Motor neuron (in vitro differentiated cells): ENCODE results near the gene EXOC2. TPM values are rescaled to one million over a fixed set of nuclear protein-coding genes. Genes with fewer than 3 reads are reported as not detected.
A peak's percentile ranks its signal among the peaks of the same experiment; 100 is the strongest.
"Not testable (repeated sequence)": the region's sequence is repeated elsewhere in the genome, so short reads cannot be mapped to it uniquely, and the experiment has no call there.

ENCODE experiments used
- ATAC-seq, 8 experiments: fragments of 200-7000 bp; cut with Tn5 transposase; replicated peaks in 6 of 8; 2 replicates each; pipeline ENCODE4 v1.8.0; 2021; ENCODE audit warnings: mild to moderate bottlenecking in 8 of 8, moderate library complexity in 8 of 8
- H3K27ac ChIP-seq, 2 donors: fragments of 250-450 bp; sonication (Bioruptor Pico); 2 replicates each; pipeline ENCODE4 v1.9.0; 2021; ENCODE audit warnings: antibody characterized with exemption in 2 of 2, mild to moderate bottlenecking in 2 of 2, moderate library complexity in 1 of 2
- H3K4me1 ChIP-seq, 2 donors: fragments of 250-450 bp; sonication (Bioruptor Pico); replicated peaks in 1 of 2; 2 replicates each; pipeline ENCODE4 v1.6.1; 2021; ENCODE audit warnings: antibody characterized with exemption in 2 of 2, mild to moderate bottlenecking in 2 of 2, moderate library complexity in 1 of 2
- H3K4me3 ChIP-seq, 5 donors: fragments of 250-450 bp; sonication (Bioruptor Pico); 2 replicates each; pipeline ENCODE4 v1.9.0; 2021; ENCODE audit warnings: antibody characterized with exemption in 5 of 5, mild to moderate bottlenecking in 5 of 5, moderate library complexity in 4 of 5
- WGBS, 10 experiments: fragments of 450-650 bp; shearing (Covaris generic); methylation state at CpG; one replicate each; pipeline ENCODE4 v1.0.0; 2022; 5-methylcytosine and 5-hydroxymethylcytosine counted together
- in situ Hi-C, 9 experiments: fragments of 400-800 bp; cut with MboI; loops; one replicate each; pipeline ENCODE4 v1.15.0; 2021; ENCODE audit warnings: low sequenced_read_pairs in 9 of 9, low pct_unique_long_range_greater_than_20kb in 2 of 9; ENCODE audit not compliant: unreplicated experiment in 9 of 9
- total RNA-seq, 8 experiments: library from RNA; unstranded; fragments of 300-600 nt; gene quantifications; 2 replicates each; pipeline versions ENCODE4 v1.2.3 to v1.2.4, GENCODE V29; 2022

Gene EXOC2
- total RNA-seq, 8 experiments from 2014 or later, result 18.0 to 40.8 (median 20.9) TPM

DNA sequence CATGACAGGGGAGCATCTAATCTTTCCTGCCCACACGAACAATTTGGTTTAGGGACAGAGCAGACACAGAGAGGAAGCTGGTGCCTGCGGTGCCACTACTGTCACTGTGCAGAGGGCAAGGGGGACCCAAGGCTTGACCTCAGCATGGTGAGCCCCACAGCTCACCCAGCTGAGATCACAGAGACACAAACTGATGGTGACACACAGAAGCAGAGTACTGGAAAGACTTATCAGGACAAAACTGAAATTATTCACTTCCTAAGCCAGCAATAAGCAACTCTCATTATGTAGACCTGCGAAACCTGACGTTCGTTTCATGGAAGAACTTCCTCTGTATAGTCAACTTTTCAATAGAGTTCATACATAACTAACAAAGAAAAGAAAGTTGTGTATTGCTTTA is 122.1 kb downstream of the EXOC2 start:
- Histone ChIP-seq H3K4me3 (no peak overlapping the region), H3K27ac (no peak overlapping the region), H3K4me1 (no peaks in the 10 kb centered on the region)
- WGBS, 10 experiments, result 60 to 100% (median 98%) methylated on average over 1 to 5 of the region's 5 CpGs; no CpG with 5 or more reads in 2 of the 10 experiments
- in situ Hi-C loops, result no loop called here
- ATAC-seq, result no peak

DNA sequence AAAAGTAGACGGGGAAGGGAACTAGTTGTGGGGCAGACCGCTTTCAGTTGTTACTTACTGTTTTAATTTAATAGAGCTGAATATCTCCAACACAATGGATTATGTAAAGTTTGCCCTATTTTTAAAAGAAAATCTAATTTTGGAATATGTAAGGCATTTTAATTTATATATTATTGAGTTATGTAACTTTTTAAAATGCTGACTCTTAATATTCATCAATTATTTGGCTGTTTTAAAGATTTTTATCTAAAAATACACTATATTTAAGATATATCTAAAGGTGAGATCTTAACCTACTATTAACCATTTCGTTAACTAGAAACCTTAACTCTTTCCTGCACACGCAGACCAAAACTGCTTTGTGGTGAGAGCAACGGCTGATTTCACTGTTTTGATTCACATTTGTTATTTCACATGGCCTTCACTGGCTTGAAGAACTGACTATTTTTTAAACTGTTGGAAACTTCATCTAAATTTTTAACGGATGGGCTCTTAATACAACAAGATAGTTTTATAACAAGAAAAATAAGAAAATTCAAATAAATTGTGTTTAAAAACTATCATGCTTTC is 123.9 kb downstream of the EXOC2 start:
- in situ Hi-C loops, result no loop called here
- H3K4me1 ChIP-seq, result no peaks in the 10 kb centered on the region
- 90 to 98% (median 95%) methylated on average over 3 to 6 of the region's 6 CpGs for WGBS, 10 experiments

DNA sequence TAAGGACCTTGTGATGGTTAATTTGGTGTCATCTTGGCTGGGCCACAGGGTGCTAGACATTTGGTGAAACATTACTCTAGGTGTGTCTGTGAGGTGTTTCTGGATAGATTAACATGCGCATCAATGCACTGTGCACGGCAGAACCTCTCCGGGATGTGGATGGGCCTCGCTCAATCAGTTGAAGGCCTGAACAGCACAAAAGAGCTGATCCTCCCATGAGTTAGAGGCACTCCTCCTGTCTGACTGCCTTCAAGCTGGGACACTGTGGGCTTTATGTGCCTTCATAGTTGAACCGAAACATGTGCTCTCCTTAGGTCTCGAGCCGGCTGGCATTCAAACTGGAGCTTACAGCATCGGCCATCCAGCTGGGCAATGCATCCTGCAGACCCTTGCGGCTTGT is 124.9 kb downstream of the EXOC2 start:
- no peak for ATAC-seq
- Histone ChIP-seq H3K27ac (no peak overlapping the region), H3K4me1 (no peaks in the 10 kb centered on the region), H3K4me3 (no peak overlapping the region)
- in situ Hi-C loops, result no loop called here
- 83 to 100% (median 95%) methylated on average over 1 to 7 of the region's 9 CpGs; no CpG with 5 or more reads in 3 of the 10 experiments for WGBS, 10 experiments

More for the DNA sequence above, 123.9 kb downstream of the EXOC2 start:
- H3K27ac ChIP-seq, result no peak overlapping the region
- H3K4me3 ChIP-seq, result no peak overlapping the region
- ATAC-seq, result no peak

DNA sequence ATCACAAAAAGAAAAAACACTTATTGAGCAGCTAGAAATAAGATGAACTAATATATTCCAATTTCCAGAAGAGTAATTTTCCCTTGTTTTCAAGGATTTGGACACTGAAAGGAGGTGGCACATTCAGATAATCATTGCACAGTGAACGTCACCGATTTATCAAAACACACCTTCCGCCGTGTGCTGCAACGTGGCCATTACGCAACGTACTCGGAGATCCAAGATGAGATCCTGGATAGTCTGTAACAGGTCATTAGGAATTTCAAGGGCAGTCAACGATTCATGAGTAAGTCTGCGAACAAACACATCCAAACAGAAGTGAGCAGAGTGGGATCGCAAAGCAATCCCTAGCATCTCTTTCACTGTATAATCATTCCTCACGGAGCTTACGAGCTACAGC is 129.1 kb downstream of the EXOC2 start:
- in situ Hi-C loops, result no loop called here
- Histone ChIP-seq H3K4me3 (no peak overlapping the region), H3K4me1 (no peaks in the 10 kb centered on the region), H3K27ac (no peak overlapping the region)
- WGBS, 10 experiments, result 93 to 100% (median 97%) methylated on average over 2 to 13 of the region's 13 CpGs; no CpG with 5 or more reads in 1 of the 10 experiments
- no peak for ATAC-seq

DNA sequence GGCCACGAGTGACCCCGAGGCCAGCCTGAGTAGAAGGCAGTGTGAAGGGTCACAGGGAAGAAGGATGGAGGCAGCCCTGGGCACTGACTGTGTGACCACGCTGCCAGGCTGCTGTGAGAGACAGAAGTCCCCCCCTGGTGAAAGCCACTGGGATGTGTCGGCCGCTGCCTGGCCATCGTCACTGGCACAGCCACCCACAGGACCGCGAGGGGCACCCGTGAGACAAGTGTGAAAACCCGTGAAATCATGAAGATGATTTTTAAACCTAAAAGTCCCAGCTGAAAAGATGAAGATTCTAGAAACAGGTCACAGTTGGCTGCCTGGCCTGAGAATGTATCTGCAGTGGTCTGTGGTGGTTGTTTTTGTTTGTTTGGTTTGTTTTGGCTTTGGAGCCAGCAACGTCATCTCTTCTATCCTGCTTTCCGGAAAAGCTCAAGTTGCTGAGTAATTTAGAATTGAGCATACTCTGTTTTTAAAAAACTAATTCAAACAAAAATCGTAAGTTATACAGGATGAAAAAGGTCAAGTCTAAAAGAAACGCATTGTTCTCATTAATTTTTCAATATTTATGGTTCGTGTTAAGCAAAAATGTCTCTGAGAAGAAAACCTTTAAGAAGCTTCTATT is 130.8 kb downstream of the EXOC2 start:
- 89 to 98% (median 94%) methylated on average over 5 to 13 of the region's 15 CpGs for WGBS, 10 experiments
- ATAC-seq, result no peak
- in situ Hi-C loops, result no loop called here
- Histone ChIP-seq H3K4me1 (no peaks in the 10 kb centered on the region), H3K27ac (no peak overlapping the region), H3K4me3 (no peak overlapping the region)

DNA sequence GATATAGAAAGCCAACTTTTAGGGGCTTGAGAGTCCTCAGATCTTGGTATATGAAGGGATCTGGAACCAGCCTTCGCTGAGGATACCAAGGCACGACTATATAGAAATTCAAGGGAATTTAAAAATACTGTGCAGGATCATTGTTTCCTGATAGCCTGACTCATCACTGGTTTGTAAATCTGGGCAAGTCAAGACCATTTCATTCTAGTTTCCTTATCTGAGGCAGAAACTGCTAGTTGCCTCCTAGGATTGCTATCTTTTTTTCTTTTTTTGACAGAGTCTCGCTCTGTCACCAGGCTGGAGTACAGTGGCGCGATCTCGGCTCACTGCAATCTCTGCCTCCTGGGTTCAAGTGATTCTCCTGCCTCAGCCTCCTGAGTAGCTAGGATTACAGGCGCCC is 131.6 kb downstream of the EXOC2 start:
- ATAC-seq, H3K4me3 ChIP-seq, in situ Hi-C loops, H3K4me1 ChIP-seq, H3K27ac ChIP-seq: not testable (repeated sequence)
- WGBS, 10 experiments, result 83 to 100% (median 99%) methylated on average over 2 to 7 of the region's 7 CpGs; no CpG with 5 or more reads in 2 of the 10 experiments

DNA sequence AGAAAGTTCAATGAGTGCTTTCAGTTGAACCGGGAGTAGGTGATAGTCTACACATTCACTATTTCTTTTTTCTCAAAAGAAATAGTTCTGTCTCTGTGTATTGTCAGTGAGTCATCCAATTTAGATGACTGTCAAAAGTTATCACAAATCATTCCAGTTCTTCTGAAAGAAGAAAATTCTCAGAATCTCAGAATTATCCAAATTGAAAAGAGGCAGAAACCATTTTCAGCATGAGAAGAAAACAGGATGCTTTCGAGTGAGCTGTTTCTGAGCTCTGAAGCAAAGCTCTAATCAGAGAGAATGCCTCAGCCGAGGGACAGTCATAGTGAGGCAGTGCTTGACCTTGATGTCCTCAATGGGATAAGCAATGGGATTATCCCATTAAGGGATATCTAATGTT is 134.0 kb downstream of the EXOC2 start:
- Histone ChIP-seq H3K4me3 (no peak overlapping the region), H3K27ac (no peak overlapping the region), H3K4me1 (no peaks in the 10 kb centered on the region)
- WGBS, 10 experiments, result 68 to 100% (median 100%) methylated on average over 1 to 3 of the region's 3 CpGs
- no peak for ATAC-seq
- in situ Hi-C loops, result no loop called here

DNA sequence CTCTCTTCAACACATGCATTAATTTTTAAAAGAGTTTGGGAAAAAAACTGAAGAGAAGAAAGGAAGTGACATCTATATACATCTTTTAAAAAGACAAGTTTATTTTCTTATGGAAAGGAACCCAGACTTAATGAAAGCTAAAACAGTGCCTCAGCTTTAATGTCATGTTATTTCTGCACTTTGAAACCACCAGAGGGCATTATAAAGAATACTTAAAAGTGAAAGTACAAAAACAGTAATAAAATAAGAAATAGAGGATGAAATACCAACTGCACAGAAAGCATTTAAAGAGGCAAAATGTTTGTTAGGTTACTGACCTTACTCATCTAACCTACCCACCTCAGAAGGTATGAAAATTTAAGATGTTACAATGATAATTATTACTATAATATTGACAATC is 134.8 kb downstream of the EXOC2 start:
- no peak overlapping the region for H3K4me3 ChIP-seq
- no peak for ATAC-seq
- in situ Hi-C loops, result no loop called here
- H3K27ac ChIP-seq, result no peak overlapping the region
- no peaks in the 10 kb centered on the region for H3K4me1 ChIP-seq

DNA sequence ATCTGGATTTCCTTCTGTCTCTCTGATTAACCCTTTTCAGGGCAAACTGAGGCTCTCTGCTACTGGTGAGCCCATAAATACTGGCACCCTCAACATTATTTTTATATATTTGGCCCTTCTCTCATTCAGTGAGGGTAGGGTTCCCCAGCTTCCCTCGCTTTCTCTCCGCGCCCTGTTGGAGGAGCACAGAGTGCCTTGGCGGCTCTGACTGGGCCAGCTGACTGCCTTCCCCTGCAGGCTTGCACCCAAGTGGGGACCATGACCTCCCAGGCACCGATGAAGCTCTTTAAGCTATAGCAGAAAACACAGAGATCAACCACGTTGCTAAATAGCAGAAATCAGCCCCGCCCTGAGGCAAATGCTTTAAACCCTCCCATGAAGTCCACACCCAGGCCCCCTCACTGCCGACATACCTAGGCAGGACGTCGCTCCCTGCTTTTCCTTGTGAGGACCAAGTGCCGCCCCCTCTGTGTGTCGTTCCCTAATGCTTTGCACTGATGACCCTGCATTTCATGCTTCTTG is 141.0 kb downstream of the EXOC2 start:
- H3K4me3 ChIP-seq, result no peak overlapping the region
- in situ Hi-C loops, result no loop called here
- H3K27ac ChIP-seq, result no peak overlapping the region
- ATAC-seq, result no peak
- H3K4me1 ChIP-seq, result no peaks in the 10 kb centered on the region
- 81 to 100% (median 93%) methylated on average over 1 to 7 of the region's 12 CpGs; no CpG with 5 or more reads in 4 of the 10 experiments for WGBS, 10 experiments

DNA sequence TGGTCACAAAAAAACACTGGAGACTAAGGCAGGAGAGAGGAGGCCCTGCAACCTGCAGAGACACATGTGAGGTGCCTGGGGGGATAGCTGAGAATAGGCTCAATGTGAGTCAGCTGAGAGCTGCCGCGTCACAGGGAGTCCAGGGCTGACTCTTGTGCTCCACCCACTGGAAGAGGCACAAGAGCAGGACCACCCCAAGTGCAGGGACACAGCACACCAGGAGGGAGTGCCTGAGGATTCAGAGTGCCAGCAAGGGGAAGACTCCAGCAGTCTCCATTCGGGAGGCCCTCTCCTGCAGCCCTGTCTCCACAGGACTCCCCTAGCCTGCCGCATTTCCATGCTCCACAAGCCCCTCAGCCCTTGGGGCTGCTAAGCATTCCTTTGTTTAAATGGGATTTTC is 141.5 kb downstream of the EXOC2 start:
- WGBS, 10 experiments, result 50 to 100% (median 70%) methylated on average over 1 to 2 of the region's 4 CpGs; no CpG with 5 or more reads in 5 of the 10 experiments

DNA sequence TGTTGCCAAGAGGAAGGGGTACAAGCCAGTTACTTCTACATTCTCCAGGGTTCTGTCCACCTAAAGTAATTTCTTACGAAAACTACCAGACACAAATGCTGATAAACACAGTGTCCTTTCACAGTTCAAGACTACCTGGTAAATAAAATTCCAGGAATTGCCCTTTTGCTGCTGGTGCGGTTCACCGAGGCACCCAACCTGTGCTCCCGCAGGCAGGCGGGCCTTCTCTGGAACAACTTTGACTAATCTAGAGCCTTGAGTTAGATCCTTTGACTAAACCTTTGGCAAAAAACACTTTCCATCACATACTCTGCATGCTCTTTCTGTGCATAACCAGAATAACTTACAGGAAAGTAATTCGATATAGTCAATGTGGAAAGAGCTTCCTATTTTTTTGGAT is 143.0 kb downstream of the EXOC2 start:
- Histone ChIP-seq H3K4me1 (no peaks in the 10 kb centered on the region), H3K4me3 (no peak overlapping the region), H3K27ac (no peak overlapping the region)
- in situ Hi-C loops, result no loop called here
- 90 to 100% (median 98%) methylated on average over 2 to 6 of the region's 6 CpGs; no CpG with 5 or more reads in 2 of the 10 experiments for WGBS, 10 experiments
- ATAC-seq, result no peak

More for the DNA sequence above, 141.5 kb downstream of the EXOC2 start:
- H3K4me1 ChIP-seq, result no peaks in the 10 kb centered on the region
- H3K27ac ChIP-seq, result no peak overlapping the region
- peak; percentile 46 to 100 (median 81) for ATAC-seq
- H3K4me3 ChIP-seq, result no peak overlapping the region
- in situ Hi-C loops, result no loop called here

DNA sequence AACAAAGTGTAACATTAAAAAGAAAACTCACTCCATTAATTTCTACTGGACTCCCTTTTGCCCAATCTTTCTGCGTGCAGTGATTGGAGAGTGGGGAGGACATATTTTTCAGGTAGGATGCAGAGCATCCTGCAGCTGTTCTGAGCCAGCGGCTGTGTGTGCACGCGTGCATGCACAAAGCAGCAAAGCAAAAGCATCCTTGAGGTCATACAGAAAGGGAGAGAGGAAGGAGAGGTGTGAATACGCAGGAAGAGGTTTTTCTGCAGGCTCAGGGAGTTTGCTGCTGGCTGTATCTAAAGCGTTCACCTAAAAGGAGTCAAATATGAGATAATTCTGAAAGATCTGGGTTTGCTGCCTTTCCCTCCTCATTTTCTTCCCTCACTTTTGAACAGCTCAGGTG is 144.4 kb downstream of the EXOC2 start:
- in situ Hi-C loops, result no loop called here
- no peaks in the 10 kb centered on the region for H3K4me1 ChIP-seq
- WGBS, 10 experiments, result 90 to 98% (median 94%) methylated on average over 2 to 6 of the region's 6 CpGs; no CpG with 5 or more reads in 2 of the 10 experiments
- no peak overlapping the region for H3K4me3 ChIP-seq
- no peak for ATAC-seq
- H3K27ac ChIP-seq, result no peak overlapping the region

DNA sequence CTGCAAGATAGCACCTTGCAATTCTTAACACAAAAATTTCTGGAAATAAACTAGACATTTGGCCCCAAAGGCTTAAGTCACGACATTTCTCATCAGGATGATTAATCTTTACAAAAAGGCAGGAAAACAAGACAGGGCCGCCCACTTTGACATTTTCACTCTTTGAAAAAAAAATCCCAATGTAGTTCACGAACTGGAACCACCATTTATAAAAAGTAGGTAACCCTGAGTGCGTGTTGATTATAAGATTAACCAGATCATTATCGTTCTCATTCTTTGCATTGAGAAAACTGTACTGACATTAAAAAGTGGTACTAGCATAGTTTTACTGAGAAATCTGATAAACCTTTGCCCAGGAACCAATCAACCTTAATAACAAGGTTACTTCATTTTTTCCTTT is 144.8 kb downstream of the EXOC2 start:
- in situ Hi-C loops, result no loop called here
- Histone ChIP-seq H3K4me1 (no peaks in the 10 kb centered on the region), H3K27ac (no peak overlapping the region), H3K4me3 (no peak overlapping the region)
- ATAC-seq, result no peak
- 73 to 100% (median 91%) methylated on average over 2 to 5 of the region's 5 CpGs for WGBS, 10 experiments

DNA sequence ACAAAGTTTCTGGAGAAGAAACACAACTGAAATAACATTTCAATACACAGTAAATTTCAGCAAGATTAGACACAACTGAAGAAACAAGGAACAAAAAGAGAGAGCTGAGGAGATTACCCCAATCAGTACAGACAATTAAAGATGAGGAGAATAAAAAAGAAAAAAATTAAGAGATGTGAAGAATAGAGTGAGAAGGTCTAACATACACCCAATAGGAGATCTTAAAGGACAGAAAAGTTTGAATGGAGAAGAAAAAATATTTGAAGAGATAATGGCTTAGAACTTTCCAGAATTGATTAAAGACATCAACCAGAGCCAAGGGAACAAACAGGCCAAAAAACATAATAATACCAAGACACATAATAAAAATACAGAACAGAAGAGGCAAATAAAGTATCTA is 152.4 kb downstream of the EXOC2 start:
- in situ Hi-C loops, result no loop called here
- Histone ChIP-seq H3K27ac (no peak overlapping the region), H3K4me1 (no peaks in the 10 kb centered on the region), H3K4me3 (no peak overlapping the region)
- ATAC-seq, result no peak
